HCT116 (cell line): ENCODE results near the gene C1orf141. TPM values are rescaled to one million over a fixed set of nuclear protein-coding genes. Genes with fewer than 3 reads are reported as not detected.

ENCODE experiments used
- ATAC-seq: fragments of 200-7000 bp; cut with Tn5 transposase; 2 replicates; pipeline ENCODE4 v1.9.1; 2020; ENCODE audit warnings: mild to moderate bottlenecking, moderate library complexity
- BruUV-seq: library from RNA; stranded (reverse); fragments of 400-500 nt; replicated peaks from 2 replicates; lab custom pipeline; 2021; lab: Mats Ljungman, UMichigan
- CTCF ChIA-PET: fragments of 300-600 bp; sonication (Branson Sonifier 250); formaldehyde crosslinking; loops from one replicate; lab custom pipeline; 2021; ENCODE audit warnings: antibody characterized with exemption; lab: Charles Lee
- POLR2A ChIA-PET: fragments of 300-600, 350-600 bp; sonication (Branson Sonifier 250); formaldehyde crosslinking; loops from one replicate; lab custom pipeline; 2021; ENCODE audit warnings: antibody characterized with exemption; lab: Charles Lee
- RAD21 ChIA-PET, 2 experiments: fragments of 300-600 bp; sonication (Branson Sonifier 250); formaldehyde crosslinking; loops; one replicate each; lab custom pipeline; 2023; ENCODE audit warnings: low total read pairs in 2 of 2; ENCODE audit not compliant: uncharacterized antibody in 2 of 2, unreplicated experiment in 2 of 2, low non-redundant PET in 1 of 2; lab: Charles Lee
- DNase-seq: peaks from one replicate; pipeline ENCODE4 v3.0.0-alpha.2; 2010; ENCODE audit warnings: low read depth, low spot score
- H2AFZ ChIP-seq: fragments of 200-600 bp; shearing (Covaris generic), sonication (generic); 2 replicates; pipeline ENCODE4 v1.6.1; 2017; ENCODE audit warnings: low read depth, mixed run types, mixed read lengths, antibody characterized with exemption, low read length; ENCODE audit not compliant: poor library complexity, severe bottlenecking
- H3K27ac ChIP-seq: 2 replicates; pipeline ENCODE4 v1.5.1; 2012; ENCODE audit warnings: low read depth, low read length
- H3K27me3 ChIP-seq: fragments of 200-600 bp; sonication (generic); 2 replicates; pipeline ENCODE4 v1.6.1; 2016; ENCODE audit warnings: mixed run types, low read length, mixed read lengths; ENCODE audit not compliant: insufficient read depth
- H3K36me3 ChIP-seq, 2 experiments: fragments of 200-500 bp in 1 of 2; fragments of 200-600 bp in 1 of 2; sonication (Bioruptor generic) in 1 of 2; sonication (generic) in 1 of 2; 2 replicates each; pipeline versions ENCODE4 v1.5.1 to v1.6.1; 2014 to 2016; ENCODE audit warnings: low read length in 2 of 2, inconsistent platforms in 1 of 2, mixed read lengths in 1 of 2, mixed run types in 1 of 2; ENCODE audit not compliant: insufficient read depth in 2 of 2, control insufficient read depth in 1 of 2
- H3K4me1 ChIP-seq, 2 experiments: fragments of 200-600 bp in 1 of 2; sonication (generic) in 1 of 2; 2 replicates each; pipeline versions ENCODE4 v1.5.1 to v1.6.1; 2012 to 2017; ENCODE audit warnings: low read length in 2 of 2, inconsistent platforms in 1 of 2, mild to moderate bottlenecking in 1 of 2, mixed read lengths in 1 of 2, mixed run types in 1 of 2, moderate library complexity in 1 of 2; ENCODE audit not compliant: insufficient read depth in 2 of 2, control insufficient read depth in 1 of 2
- H3K4me2 ChIP-seq: fragments of 200-600 bp; sonication (generic); 2 replicates; pipeline ENCODE4 v1.6.1; 2017; ENCODE audit warnings: mixed run types, low read length, mixed read lengths
- H3K4me3 ChIP-seq, 2 experiments: fragments of 200-600 bp in 1 of 2; sonication (generic) in 1 of 2; replicated peaks in 1 of 2; 2 replicates each; pipeline ENCODE4 v1.5.1; 2011 to 2016; ENCODE audit warnings: low read length in 2 of 2, control low read depth in 1 of 2, low read depth in 1 of 2, mild to moderate bottlenecking in 1 of 2, mixed read lengths in 1 of 2, mixed run types in 1 of 2
- H3K79me2 ChIP-seq: fragments of 200-600 bp; sonication (generic); 2 replicates; pipeline ENCODE4 v1.6.1; 2017; ENCODE audit warnings: mild to moderate bottlenecking, mixed run types, low read length, moderate library complexity, mixed read lengths; ENCODE audit not compliant: insufficient read depth
- H3K9ac ChIP-seq: fragments of 200-600 bp; sonication (generic); 2 replicates; pipeline ENCODE4 v1.6.1; 2016; ENCODE audit warnings: low read length, mixed read lengths
- H3K9me2 ChIP-seq: fragments of 200-600 bp; sonication (generic), shearing (Covaris generic); 2 replicates; pipeline ENCODE4 v1.6.1; 2017; ENCODE audit warnings: mixed run types, mild to moderate bottlenecking, moderate library complexity; ENCODE audit not compliant: insufficient read depth
- H3K9me3 ChIP-seq, 2 experiments: fragments of 200-500 bp in 1 of 2; fragments of 200-600 bp in 1 of 2; sonication (Bioruptor generic) in 1 of 2; sonication (generic) in 1 of 2; 2 replicates each; pipeline ENCODE4 v1.6.1; 2014 to 2017; ENCODE audit warnings: low read length in 2 of 2, mixed read lengths in 2 of 2, inconsistent platforms in 1 of 2, low read depth in 1 of 2, mild to moderate bottlenecking in 1 of 2, mixed run types in 1 of 2, moderate library complexity in 1 of 2; ENCODE audit not compliant: control insufficient read depth in 1 of 2, insufficient read depth in 1 of 2
- H4K20me1 ChIP-seq: fragments of 200-600 bp; sonication (generic), shearing (Covaris generic); 2 replicates; pipeline ENCODE4 v1.6.1; 2017; ENCODE audit warnings: mixed run types, mild to moderate bottlenecking, moderate library complexity; ENCODE audit not compliant: insufficient read depth
- ATF3 ChIP-seq: IDR thresholded peaks from 2 replicates; pipeline ENCODE4 v1.6.1; 2012
- CBX3 ChIP-seq: IDR thresholded peaks from 2 replicates; pipeline ENCODE4 v1.6.1; 2012; ENCODE audit warnings: low read depth
- CTCF ChIP-seq, 3 experiments: fragments of 200-600 bp in 1 of 3; sonication (generic) in 1 of 3; IDR thresholded peaks in 2 of 3; conservative IDR thresholded peaks in 1 of 3; 2 replicates each; pipeline ENCODE4 v1.5.1; 2012 to 2017; ENCODE audit warnings: low read depth in 2 of 3, low read length in 2 of 3, antibody characterized with exemption in 1 of 3, borderline replicate concordance in 1 of 3, control low read depth in 1 of 3, mild to moderate bottlenecking in 1 of 3, mixed read lengths in 1 of 3, mixed run types in 1 of 3, moderate library complexity in 1 of 3; ENCODE audit not compliant: insufficient read depth in 1 of 3
- EGR1 ChIP-seq: IDR thresholded peaks from 2 replicates; pipeline ENCODE4 v1.6.1; 2012; ENCODE audit warnings: low read depth
- ELF1 ChIP-seq: IDR thresholded peaks from 2 replicates; pipeline ENCODE4 v1.6.1; 2012; ENCODE audit warnings: low read depth, borderline replicate concordance
- EZH2 ChIP-seq: fragments of 200-600 bp; sonication (generic); IDR thresholded peaks from 2 replicates; pipeline ENCODE4 v1.6.1; 2017; ENCODE audit warnings: antibody characterized with exemption, mixed run types
- EZH2phosphoT487 ChIP-seq: fragments of 200-600 bp; IDR thresholded peaks from 2 replicates; pipeline ENCODE4 v1.6.1; 2018; ENCODE audit warnings: antibody characterized with exemption, borderline replicate concordance
- FOSL1 ChIP-seq: IDR thresholded peaks from 2 replicates; pipeline ENCODE4 v1.6.1; 2012; ENCODE audit warnings: low read depth
- JUND ChIP-seq: IDR thresholded peaks from 2 replicates; pipeline ENCODE4 v1.6.1; 2012
- MAX ChIP-seq: IDR thresholded peaks from 2 replicates; pipeline ENCODE4 v1.6.1; 2012
- POLR2A ChIP-seq: IDR thresholded peaks from 2 replicates; pipeline ENCODE4 v1.7.0; 2011; ENCODE audit warnings: borderline replicate concordance; ENCODE audit not compliant: insufficient read depth, insufficient read length; ENCODE audit errors: extremely low read depth
- POLR2AphosphoS5 ChIP-seq: IDR thresholded peaks from 2 replicates; pipeline ENCODE4 v1.6.1; 2011; ENCODE audit warnings: mild to moderate bottlenecking, low read depth, low read length, moderate library complexity
- RAD21 ChIP-seq: IDR thresholded peaks from 2 replicates; pipeline ENCODE4 v1.6.1; 2012; ENCODE audit warnings: low read depth, mild to moderate bottlenecking
- REST ChIP-seq: IDR thresholded peaks from 2 replicates; pipeline ENCODE4 v1.6.1; 2012; ENCODE audit warnings: low read depth
- SIN3A ChIP-seq: IDR thresholded peaks from 2 replicates; pipeline ENCODE4 v1.6.1; 2012; ENCODE audit warnings: low read depth
- SP1 ChIP-seq: IDR thresholded peaks from 2 replicates; pipeline ENCODE4 v1.6.1; 2012; ENCODE audit warnings: low read depth
- YY1 ChIP-seq: IDR thresholded peaks from 2 replicates; pipeline ENCODE4 v1.6.1; 2011; ENCODE audit warnings: low read length, low read depth, moderate library complexity, mild to moderate bottlenecking; ENCODE audit not compliant: insufficient replicate concordance; ENCODE audit errors: extremely low read depth
- ZFX ChIP-seq: fragments of 450-650 bp; IDR thresholded peaks from 2 replicates; pipeline ENCODE4 v1.6.1; 2017
- intact Hi-C: fragments of 100-400 bp; cut with micrococcal nuclease; formaldehyde crosslinking; loops from 2 replicates; pipeline ENCODE4 v1.10.0; 2022
- total RNA-seq: library from RNA; stranded (reverse); gene quantifications from one replicate; pipeline ENCODE4 v1.2.1, GENCODE V29; 2021; ENCODE audit not compliant: unreplicated experiment

C1orf141 gene
- total RNA-seq, 1 experiment from 2014 or later: not detected

DNA sequence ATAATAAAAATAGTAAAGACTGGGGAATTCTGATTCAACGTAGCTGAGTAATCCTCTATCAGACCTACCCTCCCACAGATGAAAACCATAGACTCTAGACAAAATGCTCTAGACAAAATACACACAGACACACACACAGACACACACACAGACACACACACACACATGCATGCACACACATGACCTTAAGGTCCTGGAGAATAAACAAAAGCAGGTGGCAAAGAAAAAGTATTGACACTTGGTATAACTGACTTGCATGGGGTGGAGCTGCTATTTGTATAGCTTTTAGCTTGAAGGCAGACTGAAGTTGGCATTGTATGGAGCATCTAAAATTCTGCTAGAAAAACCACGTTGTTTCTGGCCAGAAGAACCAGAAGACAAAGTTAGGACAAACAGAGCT lies 29.3 kb downstream of the C1orf141 start:
- no peaks in the 10 kb centered on the region for H3K36me3 ChIP-seq
- no peaks in the 10 kb centered on the region for H3K79me2 ChIP-seq
- no peak overlapping the region for H3K9ac ChIP-seq
- H3K27ac ChIP-seq: no peak overlapping the region
- no TSS peak for BruUV-seq
- ChIA-PET POLR2A (no interaction called here), RAD21 (no interaction called here), CTCF (no interaction called here)
- H3K4me1 ChIP-seq: no peaks in the 10 kb centered on the region
- H3K9me2 ChIP-seq: no peaks in the 10 kb centered on the region; the same call in 1 of the 2 replicates
- ATAC-seq (no peak), DNase-seq (no peak)
- H3K27me3 ChIP-seq: no peaks in the 10 kb centered on the region
- intact Hi-C loops: no loop called here
- no peak overlapping the region for H2AFZ ChIP-seq
- H3K4me3 ChIP-seq: no peak overlapping the region
- no peaks in the 10 kb centered on the region for H4K20me1 ChIP-seq
- no peaks in the 10 kb centered on the region for H3K9me3 ChIP-seq
- TF ChIP-seq RAD21: no peak
- H3K4me2 ChIP-seq: no peak overlapping the region

DNA sequence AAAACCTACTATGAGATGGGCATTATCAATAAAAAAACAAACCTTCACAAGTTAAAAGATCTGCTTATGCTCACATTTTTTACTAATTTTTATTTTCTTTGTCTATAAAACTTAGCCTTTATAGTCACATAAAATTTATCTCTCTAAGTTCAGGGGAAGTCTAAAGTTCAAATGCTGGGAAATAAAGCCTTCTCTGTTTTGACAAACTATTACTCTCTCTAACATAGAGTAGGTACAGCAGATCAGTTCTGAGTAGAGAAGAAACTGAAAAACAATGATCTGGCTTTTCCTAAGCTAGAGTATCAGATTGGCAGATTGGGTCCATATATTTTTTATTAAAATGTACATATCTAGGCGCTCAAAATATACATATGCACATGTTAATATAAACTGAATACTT lies 31.2 kb downstream of the C1orf141 start:
- no peaks in the 10 kb centered on the region for H3K27me3 ChIP-seq
- no peaks in the 10 kb centered on the region for H3K4me1 ChIP-seq
- H3K9me3 ChIP-seq: no peaks in the 10 kb centered on the region
- intact Hi-C loops: no loop called here
- H3K4me3 ChIP-seq: no peak overlapping the region
- RAD21 ChIA-PET: no interaction called here
- H4K20me1 ChIP-seq: no peaks in the 10 kb centered on the region
- DNase-seq (no peak), ATAC-seq (no peak)
- H3K36me3 ChIP-seq: no peaks in the 10 kb centered on the region
- CTCF ChIA-PET: no interaction called here
- no peak for TF ChIP-seq SIN3A
- TF ChIP-seq POLR2A: no peak
- TF ChIP-seq EZH2: no peak
- TF ChIP-seq POLR2AphosphoS5: no peak
- TF ChIP-seq FOSL1: no peak
- TF ChIP-seq MAX: no peak
- TF ChIP-seq ELF1: no peak
- no peak for TF ChIP-seq ATF3
- TF ChIP-seq CBX3: no peak
- TF ChIP-seq SP1: no peak
- no peak for TF ChIP-seq CTCF (IDR thresholded peaks at IDR 0.05 in 2 of 3, conservative IDR thresholded peaks at IDR 0.05 in 1 of 3; ENCODE audit: borderline replicate concordance in 1 of 3, insufficient read depth in 1 of 3, low read depth in 2 of 3, low read length in 2 of 3)
- no peak for TF ChIP-seq YY1
- TF ChIP-seq EGR1: no peak
- TF ChIP-seq ZFX: no peak
- no peak for TF ChIP-seq REST
- TF ChIP-seq EZH2phosphoT487: no peak
- no peak for TF ChIP-seq JUND
- TF ChIP-seq RAD21: no peak
- POLR2A ChIA-PET: no interaction called here
- H3K9me2 ChIP-seq: no peaks in the 10 kb centered on the region; the same call in 1 of the 2 replicates
- no peaks in the 10 kb centered on the region for H3K79me2 ChIP-seq
- H3K4me2 ChIP-seq: no peak overlapping the region
- H3K9ac ChIP-seq: no peak overlapping the region
- H3K27ac ChIP-seq: no peak overlapping the region
- no TSS peak for BruUV-seq
- H2AFZ ChIP-seq: peak overlapping the region; percentile 40
